H1 (cell line): ENCODE data around the gene TNRC6B. TPM values are rescaled to one million over a fixed set of nuclear protein-coding genes. Genes with fewer than 3 reads are reported as not detected.
"Not testable (repeated sequence)": the region's sequence is repeated elsewhere in the genome, so short reads cannot be mapped to it uniquely, and the experiment has no call there.

Source experiments
- CTCF ChIA-PET: fragments of 300-600 bp; sonication (Branson Sonifier 250); formaldehyde crosslinking; loops from one replicate; lab custom pipeline; 2021; ENCODE audit not compliant: partially characterized antibody; lab: Charles Lee
- POLR2A ChIA-PET: fragments of 300-600 bp; sonication (Branson Sonifier 250); formaldehyde crosslinking; loops from one replicate; lab custom pipeline; 2021; ENCODE audit warnings: inconsistent platforms; ENCODE audit not compliant: partially characterized antibody; lab: Charles Lee
- DNase-seq, 2 experiments: peaks; one replicate each; pipeline versions ENCODE4 v3.0.0 to v3.0.0-alpha.2; 2010 to 2022; ENCODE audit warnings: low spot score in 2 of 2, low read depth in 1 of 2, mixed read lengths in 1 of 2
- FAIRE-seq: peaks from 2 replicates; lab custom pipeline; 2011; peaks lifted over from hg19 to GRCh38; lab: Jason Lieb, UNC
- H2AFZ ChIP-seq: 2 replicates; pipeline ENCODE4 v1.8.1; 2012; ENCODE audit warnings: low read length, inconsistent platforms
- H2AK5ac ChIP-seq: 2 replicates; pipeline ENCODE4 v1.6.1; 2013; ENCODE audit warnings: low read depth, low read length
- H2BK120ac ChIP-seq: replicated peaks from 2 replicates; pipeline ENCODE3; 2013; ENCODE audit warnings: low read depth, low read length, inconsistent platforms
- H2BK12ac ChIP-seq: 2 replicates; pipeline ENCODE4 v1.6.1; 2013; ENCODE audit warnings: low read depth, low read length
- H2BK15ac ChIP-seq: 2 replicates; pipeline ENCODE4 v1.6.1; 2013; ENCODE audit warnings: low read length
- H2BK20ac ChIP-seq: 2 replicates; pipeline ENCODE4 v1.6.1; 2013; ENCODE audit warnings: low read length
- H2BK5ac ChIP-seq: 2 replicates; pipeline ENCODE4 v1.6.1; 2013; ENCODE audit warnings: low read depth, low read length
- H3K14ac ChIP-seq: 2 replicates; pipeline ENCODE4 v1.6.1; 2013; ENCODE audit warnings: inconsistent platforms; ENCODE audit not compliant: insufficient read length
- H3K18ac ChIP-seq: 2 replicates; pipeline ENCODE4 v1.6.1; 2013; ENCODE audit warnings: low read length; ENCODE audit errors: extremely low read depth
- H3K23ac ChIP-seq: 2 replicates; pipeline ENCODE4 v1.6.1; 2013; ENCODE audit warnings: inconsistent platforms; ENCODE audit not compliant: insufficient read length
- H3K23me2 ChIP-seq: 2 replicates; pipeline ENCODE4 v1.6.1; 2013; ENCODE audit warnings: low read depth, low read length
- H3K27ac ChIP-seq: 2 replicates; pipeline ENCODE4 v1.6.1; 2011; ENCODE audit warnings: low read depth, low read length, inconsistent platforms
- H3K27me3 ChIP-seq, 4 experiments: replicated peaks in 1 of 4; 1 replicate in 1 of 4; 2 replicates in 3 of 4; pipeline versions ENCODE4 v1.6.1 to v1.8.1; 2011 to 2013; ENCODE audit warnings: low read length in 3 of 4, mild to moderate bottlenecking in 3 of 4, inconsistent platforms in 2 of 4, mixed read lengths in 2 of 4, moderate library complexity in 1 of 4; ENCODE audit not compliant: control insufficient read depth in 3 of 4, insufficient read depth in 3 of 4; ENCODE audit errors: extremely low read depth in 1 of 4
- H3K36me3 ChIP-seq, 4 experiments: 2 replicates each; pipeline versions ENCODE4 v1.6.1 to v1.8.1; 2011 to 2013; ENCODE audit warnings: mild to moderate bottlenecking in 4 of 4, low read length in 3 of 4, moderate library complexity in 2 of 4, control low read depth in 1 of 4, inconsistent platforms in 1 of 4; ENCODE audit not compliant: insufficient read depth in 4 of 4, control insufficient read depth in 2 of 4
- H3K4ac ChIP-seq: replicated peaks from 2 replicates; pipeline ENCODE3; 2013; ENCODE audit warnings: low read length, low read depth, mixed read lengths, inconsistent platforms; ENCODE audit not compliant: insufficient read length
- H3K4me1 ChIP-seq, 4 experiments: replicated peaks in 1 of 4; 1 replicate in 1 of 4; 2 replicates in 3 of 4; pipeline versions ENCODE4 v1.6.1 to v1.8.1; 2011 to 2013; ENCODE audit warnings: low read length in 3 of 4, inconsistent platforms in 2 of 4, mixed read lengths in 1 of 4; ENCODE audit not compliant: insufficient read depth in 4 of 4, control insufficient read depth in 3 of 4
- H3K4me2 ChIP-seq, 2 experiments: 2 replicates each; pipeline versions ENCODE4 v1.6.1 to v1.8.1; 2011 to 2013; ENCODE audit warnings: low read depth in 2 of 2, low read length in 2 of 2, control low read depth in 1 of 2, inconsistent platforms in 1 of 2, mild to moderate bottlenecking in 1 of 2; ENCODE audit not compliant: insufficient read depth in 1 of 2
- H3K4me3 ChIP-seq, 4 experiments: fragments of 200-600, 300-600 bp in 1 of 4; sonication (generic), shearing (Covaris generic), sonication (Bioruptor Twin) in 1 of 4; 2 replicates each; pipeline versions ENCODE4 v1.5.1 to v1.8.1; 2011 to 2016; ENCODE audit warnings: low read length in 4 of 4, low read depth in 3 of 4, control low read depth in 2 of 4, inconsistent platforms in 2 of 4, mild to moderate bottlenecking in 2 of 4, mixed read lengths in 1 of 4, moderate library complexity in 1 of 4; ENCODE audit not compliant: insufficient read depth in 2 of 4; ENCODE audit errors: extremely low read depth in 1 of 4
- H3K56ac ChIP-seq: replicated peaks from 2 replicates; pipeline ENCODE3; 2013; ENCODE audit warnings: low read depth, mild to moderate bottlenecking, mixed read lengths, low read length, inconsistent platforms; ENCODE audit not compliant: insufficient read length
- H3K79me1 ChIP-seq: 2 replicates; pipeline ENCODE4 v1.6.1; 2013; ENCODE audit warnings: low read depth, low read length, control low read depth
- H3K79me2 ChIP-seq, 2 experiments: 2 replicates each; pipeline versions ENCODE4 v1.6.1 to v1.8.1; 2012 to 2013; ENCODE audit warnings: low read length in 2 of 2, mild to moderate bottlenecking in 2 of 2, inconsistent platforms in 1 of 2; ENCODE audit not compliant: insufficient read depth in 2 of 2, control insufficient read depth in 1 of 2
- H3K9ac ChIP-seq, 4 experiments: replicated peaks in 1 of 4; 1 replicate in 1 of 4; 2 replicates in 3 of 4; pipeline versions ENCODE4 v1.6.1 to v1.8.1; 2011 to 2013; ENCODE audit warnings: low read depth in 3 of 4, low read length in 3 of 4, control low read depth in 2 of 4, mild to moderate bottlenecking in 2 of 4, moderate library complexity in 2 of 4, inconsistent platforms in 1 of 4; ENCODE audit errors: extremely low read depth in 1 of 4
- H3K9me3 ChIP-seq, 2 experiments: 2 replicates each; pipeline versions ENCODE4 v1.6.1 to v1.8.1; 2012 to 2013; ENCODE audit warnings: mild to moderate bottlenecking in 2 of 2, moderate library complexity in 2 of 2, control low read depth in 1 of 2, inconsistent platforms in 1 of 2, low read depth in 1 of 2, low read length in 1 of 2, mixed read lengths in 1 of 2; ENCODE audit not compliant: insufficient read depth in 2 of 2
- H4K20me1 ChIP-seq, 2 experiments: replicated peaks in 1 of 2; 2 replicates each; pipeline versions ENCODE3 to v1.8.1; 2011 to 2013; ENCODE audit warnings: inconsistent platforms in 2 of 2, low read length in 2 of 2, mild to moderate bottlenecking in 1 of 2; ENCODE audit not compliant: insufficient read depth in 2 of 2, control insufficient read depth in 1 of 2
- H4K5ac ChIP-seq: 2 replicates; pipeline ENCODE4 v1.6.1; 2013; ENCODE audit warnings: low read length, low read depth, mixed read lengths, inconsistent platforms; ENCODE audit not compliant: insufficient read length
- H4K8ac ChIP-seq: 2 replicates; pipeline ENCODE4 v1.8.0; 2013; ENCODE audit warnings: mild to moderate bottlenecking, moderate library complexity, low read length, inconsistent platforms; ENCODE audit not compliant: insufficient read depth; ENCODE audit errors: extremely low read depth
- H4K91ac ChIP-seq: replicated peaks from 2 replicates; pipeline ENCODE3; 2013; ENCODE audit warnings: low read length, mixed read lengths, inconsistent platforms; ENCODE audit not compliant: insufficient read length
- WGBS, 2 experiments: shearing (Covaris generic) in 1 of 2; methylation state at CpG; one replicate each; pipeline versions ENCODE4 v1.1.6 to v1.1.7; 2013 to 2015; ENCODE audit warnings: low lambda C conversion rate in 2 of 2, mixed read lengths in 2 of 2, inconsistent platforms in 1 of 2, low coverage in 1 of 2, missing lambda C conversion rate in 1 of 2; ENCODE audit not compliant: insufficient replicate concordance in 2 of 2, insufficient coverage in 1 of 2, insufficient read length in 1 of 2; ENCODE audit errors: extremely low coverage in 1 of 2, missing lambda C conversion rate in 1 of 2; 5-methylcytosine and 5-hydroxymethylcytosine counted together
- polyA plus RNA-seq, 7 experiments: library from polyadenylated mRNA; depleted of rRNA in 3 of 7; stranded (reverse) in 5 of 7; unstranded in 2 of 7; fragments of >200 nt in 5 of 7; fragments of 200-250 nt in 2 of 7; gene quantifications; 1 replicate in 5 of 7; 2 replicates in 1 of 7; 4 replicates in 1 of 7; pipeline versions ENCODE4 v1.2.1 to v1.2.3, GENCODE V29; 2011 to 2013; ENCODE audit warnings: missing spikeins in 2 of 7, mixed read lengths in 2 of 7
- total RNA-seq: library from RNA; stranded (reverse); fragmentation: NEBNext Ultra II Directional; extraction: Animal tissue kit (Norgen Biotek cat#: 25700); gene quantifications from 2 replicates; pipeline ENCODE4 v1.2.1, GENCODE V29; 2021

TNRC6B gene
- total and polyA plus RNA-seq, 2 of the 8 experiments (the other 6 are each of a cell fraction or from before 2014, with no cell fraction given): 12.5 to 48.9 TPM

GRCh38 chr22:40165537-40165936 lies 12.2 kb upstream of the TNRC6B start:
- H2BK20ac ChIP-seq, DNase-seq, H2BK12ac ChIP-seq, H3K9me3 ChIP-seq, H2BK5ac ChIP-seq, H4K91ac ChIP-seq, H2AK5ac ChIP-seq, H2BK15ac ChIP-seq, H3K79me1 ChIP-seq, H3K27me3 ChIP-seq, H3K4me2 ChIP-seq, H3K27ac ChIP-seq, H3K14ac ChIP-seq, H3K4me1 ChIP-seq, H3K23ac ChIP-seq, H3K56ac ChIP-seq, H3K9ac ChIP-seq, H3K36me3 ChIP-seq, H4K20me1 ChIP-seq, FAIRE-seq, H4K5ac ChIP-seq, H3K18ac ChIP-seq, H3K23me2 ChIP-seq, H2AFZ ChIP-seq, H3K4ac ChIP-seq, H2BK120ac ChIP-seq, CTCF ChIA-PET, H3K4me3 ChIP-seq, H3K79me2 ChIP-seq, H4K8ac ChIP-seq: not testable (repeated sequence)
- WGBS, 2 experiments: 95% methylated on average over 2 of the region's 2 CpGs; no CpG with 5 or more reads in 1 of the 2 experiments
- POLR2A ChIA-PET: interaction anchor here (2.4 kb wide), 1 partner anchor 12 kb away, joined by 4 read pairs; the partner anchor contains the start of gene TNRC6B
